GM10248 (cell line): ENCODE data around the gene SMCO4.
"Not testable (repeated sequence)": the region's sequence is repeated elsewhere in the genome, so short reads cannot be mapped to it uniquely, and the experiment has no call there.

Experiments
- CTCF ChIA-PET: fragments of 300-600 bp; sonication (Branson Sonifier 250); formaldehyde crosslinking; extraction: SDS; loops from one replicate; lab custom pipeline; 2021; ENCODE audit warnings: antibody characterized with exemption; lab: Yijun Ruan, JAX
- POLR2A ChIA-PET: fragments of 350-650 bp; sonication (Branson Sonifier 250); formaldehyde crosslinking; extraction: SDS; loops from one replicate; lab custom pipeline; 2020; ENCODE audit warnings: antibody characterized with exemption; lab: Yijun Ruan, JAX
- DNase-seq: peaks from one replicate; pipeline ENCODE4 v3.0.0; 2012; ENCODE audit errors: extremely low spot score
- CTCF ChIP-seq: IDR thresholded peaks from 2 replicates; pipeline ENCODE4 v1.5.1; 2012; ENCODE audit warnings: mild to moderate bottlenecking, low read depth; ENCODE audit errors: extremely low read depth, missing control alignments, control extremely low read depth

The SMCO4 gene

GRCh38 chr11:93540896-93541553, 2.2 kb downstream of the SMCO4 start:
- CTCF ChIA-PET: interaction anchor here (1.0 to 3.2 kb wide), 14 partner anchors 8 to 340 kb away, joined by 3 to 27 read pairs (median 4); no protein-coding TSS in a partner anchor
- POLR2A ChIA-PET: interaction anchor here (1.7 to 2.3 kb wide), 2 partner anchors 11 to 29 kb away, joined by 6 to 7 read pairs; no protein-coding TSS in a partner anchor
- DNase-seq: no peak
- TF ChIP-seq CTCF: no peak

GRCh38 chr11:93540337-93540736, 2.9 kb downstream of the SMCO4 start:
- POLR2A ChIA-PET: no interaction called here
- TF ChIP-seq CTCF: no peak
- CTCF ChIA-PET: interaction anchor here (1.0 to 3.2 kb wide), 5 partner anchors 9 to 315 kb away, joined by 3 to 27 read pairs (median 3); no protein-coding TSS in a partner anchor
- DNase-seq: no peak

GRCh38 chr11:93537767-93538261, 5.4 kb downstream of the SMCO4 start:
- no peak for TF ChIP-seq CTCF
- ChIA-PET CTCF (interaction anchor here (1.2 kb wide), 1 partner anchor 14 kb away, joined by 3 read pairs; no protein-coding TSS in a partner anchor), POLR2A (no interaction called here)
- DNase-seq: no peak

GRCh38 chr11:93537049-93537448, 6.1 kb downstream of the SMCO4 start:
- DNase-seq: no peak
- POLR2A ChIA-PET: no interaction called here
- CTCF ChIA-PET: interaction anchor here (1.0 to 4.9 kb wide), 2 partner anchors 9 to 12 kb away, joined by 3 to 33 read pairs; no protein-coding TSS in a partner anchor
- TF ChIP-seq CTCF: no peak

- ChIA-PET CTCF (interaction anchor here (1.0 to 4.9 kb wide), 3 partner anchors 9 to 11 kb away, joined by 3 to 33 read pairs (median 4); no protein-coding TSS in a partner anchor), POLR2A (no interaction called here)
- TF ChIP-seq CTCF: no peak
- DNase-seq: no peak
Observed at GRCh38 chr11:93536101-93536861, 6.9 kb downstream of the SMCO4 start.

GRCh38 chr11:93535578-93535977, 7.6 kb downstream of the SMCO4 start:
- DNase-seq, POLR2A ChIA-PET: not testable (repeated sequence)
- CTCF ChIA-PET: interaction anchor here (4.9 kb wide), 1 partner anchor 10 kb away, joined by 33 read pairs; no protein-coding TSS in a partner anchor
